ENCODE results near the gene C15orf62.

C15orf62 gene, protein sequence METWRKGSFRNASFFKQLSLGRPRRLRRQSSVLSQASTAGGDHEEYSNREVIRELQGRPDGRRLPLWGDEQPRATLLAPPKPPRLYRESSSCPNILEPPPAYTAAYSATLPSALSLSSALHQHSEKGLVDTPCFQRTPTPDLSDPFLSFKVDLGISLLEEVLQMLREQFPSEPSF

DNA sequence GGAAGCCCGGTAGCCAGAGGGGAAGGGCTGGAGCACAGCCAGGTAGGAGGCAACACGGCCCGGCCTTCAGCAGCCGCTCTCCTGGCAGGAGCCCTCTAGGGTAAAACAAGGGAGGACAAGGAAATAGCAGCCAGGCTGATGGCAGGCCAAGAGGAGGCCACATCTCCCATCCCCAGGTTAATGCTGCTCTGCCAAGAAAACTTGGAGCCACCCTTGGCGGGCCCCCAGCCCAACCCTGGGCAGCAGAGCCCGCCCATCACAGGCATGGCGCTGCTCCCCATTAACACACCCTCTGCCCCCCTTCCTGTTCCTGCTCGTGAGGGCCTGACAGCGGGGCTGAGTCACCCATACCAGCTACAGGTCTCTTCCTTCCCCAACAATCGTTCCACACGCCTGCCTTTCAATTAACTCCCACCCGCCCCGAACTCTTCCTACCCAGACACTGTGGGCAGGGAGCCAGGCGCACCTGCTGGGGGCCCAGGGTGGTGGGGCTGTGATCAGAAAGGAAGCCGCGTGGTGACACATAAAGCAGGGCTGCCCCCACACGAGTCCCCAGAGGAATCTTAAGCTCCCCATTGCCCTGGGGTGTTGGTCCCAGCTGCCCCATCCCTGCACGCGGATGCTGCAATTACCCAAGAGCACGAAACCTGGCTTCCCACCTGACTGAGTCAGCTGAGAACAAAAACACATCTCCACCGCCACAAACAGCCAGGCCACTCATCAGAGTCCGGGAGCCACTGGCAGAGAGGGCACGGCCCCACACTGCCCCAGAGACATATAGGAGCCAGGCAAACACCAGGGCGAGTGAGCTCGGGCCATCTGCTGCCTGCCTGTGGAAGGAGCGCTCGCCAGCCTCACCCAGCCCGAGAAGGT lies at the start of gene C15orf62:
Gene C15orf62 (plus strand): TSS at position 707 of the 873 bp plus-strand sequence. CDS start 516 bp downstream, outside the sequence.
- peak in 10 of 14 donors; percentile 26 to 70 (median 44) for DNase-seq

DNA sequence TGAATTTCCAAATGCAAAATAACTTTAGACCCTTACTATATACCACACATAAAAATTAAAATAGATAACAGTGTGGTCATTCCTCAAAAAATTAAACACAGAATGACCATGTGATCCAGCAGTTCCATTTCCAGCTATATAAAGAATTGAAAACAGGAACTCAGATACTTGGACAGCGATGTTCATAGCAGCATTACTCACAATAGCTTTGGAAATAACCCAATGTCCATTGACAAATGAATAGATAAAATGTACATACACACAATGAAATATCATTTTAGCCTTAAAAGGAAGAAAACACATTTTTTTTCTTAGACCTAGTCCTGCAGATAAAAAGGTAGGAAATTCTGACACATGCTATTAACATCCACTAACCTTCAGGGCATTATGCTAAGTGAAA lies 48.1 kb upstream of the C15orf62 start:
- no peak for DNase-seq

DNA sequence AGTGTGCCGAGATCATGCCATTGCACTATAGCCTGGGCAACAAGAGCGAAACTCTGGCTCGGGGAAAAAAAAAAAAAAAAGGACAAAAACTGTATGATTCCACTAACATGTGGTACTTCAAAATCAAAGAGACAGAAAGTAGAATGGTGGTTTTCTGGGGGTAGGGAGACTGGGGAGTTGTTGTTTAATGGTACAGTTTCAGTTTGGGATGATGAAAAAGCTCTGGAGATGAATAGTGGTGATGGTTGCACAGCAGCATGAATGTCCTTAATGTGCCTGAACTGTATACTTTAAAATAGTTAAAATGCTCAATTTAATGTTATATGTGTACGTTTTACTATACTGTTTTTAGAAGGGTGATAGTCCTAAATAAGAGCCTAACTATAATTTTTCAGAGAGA lies 47.4 kb upstream of the C15orf62 start:
- no peak for DNase-seq

DNA sequence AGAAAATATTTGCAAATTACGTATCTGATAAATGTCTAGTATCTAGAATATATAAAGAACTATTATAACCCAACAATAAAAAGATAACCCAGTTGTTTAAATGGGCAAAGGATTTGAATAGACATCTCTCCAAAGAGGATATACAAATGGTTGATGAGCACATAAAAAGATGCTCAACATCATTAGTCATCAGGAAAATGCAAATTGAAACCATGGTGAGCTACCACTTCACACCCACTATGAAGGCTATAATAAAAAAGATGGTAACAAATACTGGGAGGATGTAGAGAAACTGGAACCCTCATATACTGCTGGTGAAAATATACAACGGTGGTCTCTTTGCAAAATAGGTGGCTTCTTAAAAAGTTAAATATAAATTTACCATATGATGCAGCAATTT lies 46.8 kb upstream of the C15orf62 start:
- DNase-seq = no peak

DNA sequence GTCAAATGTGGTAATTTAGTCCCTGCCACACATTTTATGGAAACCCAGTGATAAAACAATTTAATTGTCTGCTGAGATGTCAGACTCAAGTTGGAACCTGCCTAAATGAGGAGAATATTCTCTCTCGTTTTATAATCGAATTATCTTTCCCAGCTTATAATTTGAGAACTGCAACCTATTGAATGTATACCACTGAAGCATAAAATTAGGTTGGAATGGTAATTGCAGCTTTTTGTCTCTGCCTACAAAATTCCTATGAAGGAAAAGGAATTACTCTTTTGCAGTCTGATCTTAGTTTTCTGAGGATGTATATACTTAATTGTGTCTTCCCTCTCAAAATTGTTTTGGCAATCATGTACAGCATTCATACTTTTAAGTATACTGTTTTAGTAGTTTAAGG lies 45.9 kb upstream of the C15orf62 start:
- DNase-seq = no peak

DNA sequence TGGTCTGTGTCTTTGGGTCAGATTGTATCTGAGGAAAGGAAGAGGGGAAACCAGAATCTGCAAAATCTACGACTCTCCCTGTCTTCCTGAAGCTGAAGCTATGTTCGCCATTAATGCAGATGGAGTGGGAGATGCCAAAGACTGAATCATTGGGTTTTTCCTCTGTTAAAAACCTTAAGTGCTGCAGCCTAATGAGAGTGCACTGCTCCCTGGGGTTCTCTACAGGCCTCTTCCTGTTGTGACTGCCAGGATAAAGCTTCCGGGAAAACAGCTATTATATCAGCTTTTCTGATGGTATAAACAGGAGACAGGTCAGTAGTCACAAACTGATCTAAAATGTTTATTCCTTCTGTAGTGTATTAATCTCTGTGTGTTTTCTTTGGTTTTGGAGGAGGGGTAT lies 38.7 kb upstream of the C15orf62 start:
- DNase-seq = no peak

DNA sequence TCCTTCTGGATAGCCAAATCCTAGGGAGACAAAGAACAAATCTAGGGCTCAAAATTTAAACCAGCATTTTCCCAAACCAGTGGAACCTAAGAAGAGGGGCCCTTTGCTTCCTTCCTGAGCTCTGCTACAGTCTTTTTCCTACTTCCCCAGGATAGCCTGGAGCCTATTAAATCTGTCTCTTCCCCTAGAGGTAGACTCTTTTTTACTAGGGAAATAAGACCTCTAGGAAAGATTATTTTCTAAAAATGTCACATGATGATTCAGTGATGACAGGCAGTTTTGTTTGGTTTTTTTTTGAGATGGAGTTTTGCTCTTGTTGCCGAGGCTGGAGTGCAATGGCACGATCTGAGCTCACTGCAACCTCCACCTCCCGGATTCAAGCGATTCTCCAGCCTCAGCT lies 33.2 kb upstream of the C15orf62 start:
- DNase-seq = no peak

DNA sequence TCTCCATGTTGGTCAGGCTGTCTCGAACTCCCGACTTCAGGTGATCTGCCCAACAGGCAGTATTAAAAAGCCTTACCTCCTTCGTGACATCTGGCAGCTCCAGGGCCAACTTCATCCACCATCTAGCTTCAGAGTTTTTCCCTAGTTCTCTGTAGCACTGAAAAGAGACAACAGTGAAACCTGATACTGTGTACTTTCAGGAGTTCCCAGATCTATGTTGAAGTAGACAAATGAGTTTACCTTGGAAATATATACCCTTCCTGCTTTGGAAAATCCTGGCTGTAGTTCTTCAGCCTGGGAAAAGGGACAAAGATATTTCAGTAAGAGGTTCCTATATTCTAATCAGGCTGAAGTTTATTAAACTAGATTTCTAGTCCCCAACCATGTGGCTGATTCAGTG lies 32.7 kb upstream of the C15orf62 start:
- no peak for DNase-seq

DNA sequence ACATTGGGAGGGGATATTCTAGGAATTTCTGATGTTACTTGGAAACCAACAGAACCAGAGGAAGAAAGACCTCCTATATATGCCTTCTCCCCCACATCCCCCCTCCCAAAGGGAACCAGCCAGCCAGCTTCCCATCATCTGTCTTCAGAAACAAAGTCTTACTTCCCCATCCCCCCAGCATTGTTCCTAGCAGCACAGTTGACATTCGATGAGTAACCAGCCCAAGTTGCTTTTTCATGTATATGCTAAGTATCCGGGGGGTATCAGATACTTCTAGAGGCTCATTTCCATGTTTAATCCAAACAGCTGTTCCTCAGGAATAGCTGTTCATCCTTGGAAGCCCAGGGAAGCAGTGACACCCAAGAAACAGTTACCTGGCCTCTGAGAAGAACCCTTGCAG lies 30.7 kb upstream of the C15orf62 start:
- DNase-seq = no peak

DNA sequence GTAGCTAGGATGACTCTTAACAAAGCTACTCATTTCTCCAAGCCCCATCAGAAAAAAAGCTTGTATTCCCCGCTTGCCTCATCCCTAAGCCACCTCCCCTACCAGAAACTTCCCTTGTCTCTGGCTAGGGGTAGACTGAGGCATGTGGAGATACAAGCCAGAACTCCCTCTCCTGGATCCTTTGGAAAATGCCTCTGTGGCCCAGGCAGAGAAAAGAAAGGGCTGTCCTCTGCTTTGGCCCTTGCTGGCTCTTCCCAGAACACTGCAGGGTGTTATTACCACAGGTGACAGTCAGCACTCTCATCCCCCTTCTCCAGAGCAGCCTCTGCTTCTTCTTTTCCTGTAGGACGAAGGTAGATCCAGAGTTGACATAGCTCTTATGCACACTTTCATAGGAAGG lies 29.9 kb upstream of the C15orf62 start:
- DNase-seq = no peak

DNA sequence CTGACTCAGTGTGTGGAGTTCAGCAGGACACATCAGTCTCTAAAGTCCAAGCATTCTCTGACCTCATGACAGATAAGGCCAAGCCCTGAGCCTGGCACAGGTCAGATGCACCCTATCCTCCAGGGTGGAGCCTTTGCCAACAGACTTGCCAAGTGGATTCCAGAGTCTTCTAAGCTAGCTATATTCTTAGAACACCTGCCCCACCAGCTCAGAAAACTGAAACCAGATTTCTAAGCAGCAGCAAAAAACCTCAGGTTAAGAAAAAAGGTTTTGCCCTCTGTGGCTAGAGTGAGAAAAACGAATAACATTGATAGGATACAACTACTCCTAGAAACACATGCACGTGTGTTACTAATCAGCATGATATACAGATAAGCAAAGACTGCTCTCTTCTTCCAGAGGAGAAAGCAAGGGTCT lies 26.3 kb upstream of the C15orf62 start:
- no peak for DNase-seq

DNA sequence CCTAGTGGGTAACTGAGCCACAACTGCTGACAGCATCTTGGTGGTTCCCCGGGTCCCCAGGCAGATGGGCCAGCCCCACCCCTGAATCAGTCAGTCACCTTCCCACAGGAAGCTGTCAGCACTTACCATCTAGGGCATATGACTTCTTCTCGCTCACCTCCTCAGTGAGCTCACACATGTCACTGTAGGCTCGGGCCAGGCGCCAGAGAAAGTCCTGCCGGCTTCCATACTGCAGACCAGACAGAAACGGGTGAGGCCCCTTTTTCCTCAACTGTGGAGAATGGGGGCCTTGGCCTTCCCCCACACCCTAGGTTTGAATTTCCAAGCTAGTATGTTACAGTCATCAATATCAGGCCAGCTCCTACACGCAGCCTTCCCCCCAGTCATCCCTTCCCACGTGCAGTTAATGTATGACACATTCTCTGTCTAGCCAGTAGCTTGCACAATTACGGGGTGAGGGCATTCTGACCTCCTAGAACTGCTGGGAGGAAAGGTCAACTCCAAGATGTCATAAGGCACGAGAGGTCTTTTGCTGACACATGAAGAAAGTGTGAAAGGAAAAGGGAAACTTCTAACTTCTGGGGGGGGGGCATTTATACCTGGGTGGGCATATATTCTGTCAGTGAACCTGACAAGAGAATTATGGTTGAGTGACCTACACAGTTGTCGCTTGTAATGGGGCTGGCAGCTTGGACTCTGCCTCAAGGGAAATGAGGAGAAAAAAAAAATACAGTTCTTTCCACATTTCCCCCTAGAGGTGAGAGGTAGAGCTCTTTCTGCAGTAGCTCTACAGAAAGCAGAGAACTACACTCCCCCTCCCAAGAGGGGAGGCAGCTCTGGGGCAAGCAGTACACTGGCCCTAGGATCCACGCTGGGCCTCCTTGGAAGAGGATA lies 25.6 kb upstream of the C15orf62 start:
- no peak for DNase-seq

DNA sequence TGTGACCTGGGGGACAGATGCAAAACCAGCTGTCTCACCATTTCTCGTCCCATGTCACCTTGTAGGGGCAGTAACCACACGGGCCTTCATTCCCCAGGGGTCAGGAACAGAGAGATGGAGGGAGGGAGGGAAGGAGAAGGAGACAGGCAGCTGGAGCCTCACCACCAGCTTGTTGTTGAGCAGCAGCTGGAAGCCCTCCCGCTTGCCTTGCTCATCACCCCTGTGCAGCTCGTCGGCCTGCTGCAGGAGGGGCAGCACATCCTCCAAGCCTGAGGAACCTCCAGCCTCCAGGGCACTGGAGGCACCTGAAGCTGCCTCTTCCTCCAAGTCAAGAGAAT lies 25.0 kb upstream of the C15orf62 start:
- DNase-seq = no peak

DNA sequence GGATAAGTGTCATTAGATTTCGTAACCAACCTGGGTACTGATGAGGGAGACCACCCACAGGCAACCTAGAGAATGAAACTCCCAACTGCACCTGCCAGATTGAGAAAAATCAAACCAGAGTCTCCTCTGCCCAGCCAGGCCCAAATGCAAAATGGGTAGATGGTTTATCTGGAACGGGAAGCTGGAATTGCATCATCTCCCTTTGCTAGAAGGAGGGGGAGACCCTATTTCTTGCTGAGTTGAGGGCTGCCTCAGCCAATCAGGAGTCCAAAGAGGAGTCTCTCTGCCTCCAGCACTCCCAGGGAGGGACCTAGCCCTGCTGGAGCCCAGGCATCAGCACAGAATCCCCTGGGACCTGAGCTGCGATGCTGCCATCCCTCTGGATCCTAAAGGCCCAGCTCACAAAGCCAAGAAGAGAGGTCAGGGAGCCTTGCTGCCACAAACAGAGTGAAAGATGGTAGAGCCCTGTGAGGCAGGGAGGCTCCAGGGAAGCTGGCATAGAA lies 22.8 kb upstream of the C15orf62 start:
- no peak for DNase-seq

DNA sequence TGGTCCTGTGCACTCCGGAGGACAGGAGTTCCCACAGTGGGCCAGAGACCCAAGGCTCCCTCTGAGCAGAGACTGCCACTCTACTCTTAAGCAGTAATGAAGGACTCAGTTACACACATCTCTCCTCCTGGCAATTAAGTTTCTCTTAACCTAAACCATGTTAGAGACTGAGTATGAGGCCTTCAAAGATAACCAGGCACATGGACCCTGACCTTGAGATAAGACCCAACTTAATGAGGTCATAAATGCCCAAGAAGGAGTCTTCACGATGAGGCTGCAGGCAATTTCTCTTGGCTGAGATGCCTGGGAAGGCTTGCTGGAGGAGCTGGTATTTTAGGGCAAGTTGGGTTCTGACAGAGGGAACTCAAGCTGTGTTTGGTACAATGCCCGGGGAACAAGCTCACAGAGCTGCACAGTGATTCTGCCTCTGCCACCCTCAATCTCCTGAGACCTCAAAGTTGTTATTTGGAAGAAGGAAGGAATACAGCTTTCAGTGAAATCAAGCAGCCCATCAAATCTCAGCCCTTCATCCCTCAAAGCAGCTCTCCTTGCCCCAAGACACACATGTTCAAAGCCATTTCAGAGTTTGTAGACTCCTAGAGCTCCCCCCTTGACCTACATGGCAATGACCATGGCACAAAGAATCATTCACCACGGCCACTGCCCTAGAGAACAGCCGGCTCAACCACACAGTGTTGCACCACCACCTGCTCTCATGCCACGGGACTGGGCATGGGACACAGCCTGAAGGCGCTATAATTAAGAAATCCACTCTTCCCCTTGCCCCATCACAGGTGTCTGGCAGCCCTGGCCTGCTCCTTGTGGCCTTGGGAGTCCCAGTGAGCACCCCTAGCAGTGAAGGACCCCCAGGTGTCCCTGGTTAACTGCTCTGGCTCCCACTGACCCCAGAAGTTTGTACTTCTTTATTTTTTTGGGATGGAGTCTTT lies 21.8 kb upstream of the C15orf62 start:
- peak in 1 of 14 donors; percentile 82 for DNase-seq

DNA sequence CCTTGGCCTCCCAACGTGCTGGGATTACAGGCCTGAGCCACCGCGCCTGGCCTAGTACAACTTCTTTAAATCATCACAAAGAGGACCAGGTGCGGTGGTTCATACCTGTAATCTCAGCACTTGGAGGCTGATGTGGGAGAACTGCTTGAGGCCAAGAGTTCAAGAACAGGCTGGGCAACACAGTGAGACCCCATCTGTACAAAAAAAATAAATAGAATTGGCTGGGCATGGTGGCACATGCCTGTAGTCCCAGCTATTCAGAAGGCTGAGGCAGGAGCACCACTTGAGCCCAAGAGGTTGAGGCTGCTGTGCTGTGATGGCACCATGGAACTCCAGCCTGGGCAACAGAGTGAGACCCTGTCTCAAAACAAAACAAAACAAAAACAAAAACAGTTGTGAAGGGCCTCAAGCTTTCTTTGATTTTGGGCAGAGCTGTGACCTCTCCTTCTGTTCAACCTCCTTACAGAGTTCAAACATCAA lies 20.6 kb upstream of the C15orf62 start:
- no peak for DNase-seq

DNA sequence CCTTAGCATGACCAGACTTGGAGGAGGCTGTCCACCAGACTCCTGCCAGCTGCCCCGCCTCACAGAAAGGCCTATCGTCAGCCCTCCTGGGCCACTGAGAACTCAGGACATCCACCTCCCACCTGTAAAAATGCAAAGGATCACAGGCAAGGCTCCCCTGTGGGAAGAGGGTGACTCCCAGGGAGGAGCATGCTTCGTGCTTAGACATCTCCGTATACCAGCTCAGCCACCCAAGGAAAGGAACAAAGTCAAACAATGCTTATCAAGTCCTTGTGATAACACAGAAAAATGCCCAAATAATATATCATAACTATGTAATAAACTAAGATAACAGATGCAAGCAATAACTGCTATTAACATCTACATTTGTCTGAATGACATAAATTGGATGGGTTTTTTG lies 18.9 kb upstream of the C15orf62 start:
- DNase-seq = no peak

DNA sequence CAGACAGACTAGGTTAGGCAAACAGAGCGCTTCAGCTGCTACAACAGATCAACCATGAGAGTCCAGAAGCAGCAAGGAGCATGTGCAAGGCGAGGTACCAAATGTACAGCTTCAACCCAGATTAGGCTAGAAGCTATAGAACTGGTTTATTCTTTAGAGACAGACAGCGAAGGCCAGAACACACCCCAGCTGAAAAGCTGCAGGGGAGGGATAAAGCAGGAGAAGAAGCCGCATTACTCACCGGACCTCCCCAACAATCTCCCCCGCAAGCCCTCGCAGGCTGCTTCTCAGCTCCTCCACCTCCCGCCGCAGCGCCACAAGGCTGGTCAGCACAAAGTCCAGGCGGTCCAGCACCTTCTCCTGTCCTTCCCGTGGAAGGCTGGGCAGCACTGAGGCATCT lies 18.0 kb upstream of the C15orf62 start:
- DNase-seq = no peak

DNA sequence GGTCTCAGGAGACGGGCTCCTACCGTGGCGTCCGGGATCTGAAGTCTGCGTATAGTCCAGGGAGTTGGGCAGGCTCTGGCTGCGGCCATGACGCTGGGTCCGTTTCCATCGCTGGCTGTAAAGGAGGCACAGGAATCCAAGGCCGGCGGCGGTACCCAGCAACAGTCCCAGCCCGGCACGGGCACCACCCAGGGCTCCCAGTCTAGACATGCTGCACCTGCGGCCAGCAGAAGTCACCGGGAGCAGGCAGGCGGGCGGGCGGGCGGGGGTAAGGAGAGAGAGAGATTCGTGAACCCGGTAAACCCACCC lies 15.3 kb upstream of the C15orf62 start:
- DNase-seq = peak in 1 of 14 donors; percentile 44

DNA sequence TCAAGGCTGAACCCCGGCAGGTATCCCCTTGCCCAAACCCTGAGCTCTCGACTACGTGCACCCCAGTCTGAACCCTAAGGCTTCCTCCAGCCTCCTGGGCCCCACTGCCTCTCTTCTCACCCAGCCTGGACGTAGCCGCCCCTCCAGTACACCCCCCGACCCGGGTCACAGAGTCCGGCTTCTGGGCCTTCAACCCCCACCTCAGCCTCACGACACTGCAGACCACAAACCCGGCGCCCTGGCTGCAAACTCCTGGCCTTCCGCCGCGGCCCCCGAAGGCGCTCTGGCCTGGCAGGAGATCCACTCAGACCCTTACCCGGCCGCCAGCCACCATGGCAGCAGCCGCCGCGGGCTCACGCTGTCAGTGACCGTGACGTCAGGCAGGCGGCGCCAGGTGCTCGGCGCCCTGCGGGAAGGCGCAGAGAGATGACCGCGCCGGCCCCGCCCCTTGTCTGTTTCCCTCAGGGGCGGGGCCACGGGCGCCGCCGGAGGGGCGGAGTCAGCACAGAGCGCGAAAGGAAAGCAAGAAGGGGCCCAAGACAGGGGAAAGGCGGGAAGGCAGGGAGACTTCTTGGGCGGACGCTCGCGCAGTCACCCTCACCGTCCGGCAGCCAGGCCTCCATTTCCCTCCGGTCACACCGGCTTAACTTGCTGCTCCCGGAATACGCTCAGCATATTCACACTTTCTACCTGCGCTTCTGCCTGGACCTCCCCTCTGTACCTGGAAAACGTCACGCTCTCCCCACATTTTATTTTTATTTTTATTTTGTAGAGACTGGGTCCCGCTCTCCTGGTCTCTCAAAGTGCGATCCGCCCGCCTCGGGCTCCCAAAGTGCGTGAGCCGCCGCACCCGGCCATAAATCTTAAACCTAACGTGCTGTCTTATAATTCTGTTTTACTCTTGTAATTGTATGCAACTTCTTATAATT lies 14.6 kb upstream of the C15orf62 start, which contains the start of gene RMDN3:
Gene RMDN3 (minus strand): TSS at position 372 of the 929 bp plus-strand sequence. CDS start 471 bp downstream, outside the sequence.
- DNase-seq = peak; percentile 42 to 93 (median 85)

DNA sequence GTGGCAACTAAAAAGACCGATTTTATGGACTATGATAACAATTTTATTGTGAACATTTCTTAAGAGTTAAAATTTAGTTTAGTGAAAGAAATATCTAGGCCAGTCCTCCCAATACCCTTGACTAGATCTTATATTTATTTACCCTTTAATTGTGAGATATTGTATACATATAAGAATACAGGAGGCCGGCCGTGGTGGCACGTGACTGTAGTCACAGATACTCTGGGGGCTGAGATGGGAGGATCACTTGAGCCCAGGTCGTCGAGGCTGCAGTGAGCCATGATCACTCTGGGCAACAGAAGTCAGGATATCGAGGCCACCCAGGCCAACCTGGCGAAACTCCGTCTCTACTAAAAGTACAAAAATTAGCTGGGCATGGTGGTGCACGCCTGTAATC lies 14.0 kb upstream of the C15orf62 start:
- DNase-seq = no peak
